OCI-LY1 (cell line): Measurements from ENCODE around the gene LGSN.

Experiments used
- H2AFZ ChIP-seq: fragments of 200-600 bp; sonication (generic), shearing (Covaris generic); 2 replicates; pipeline ENCODE4 v1.6.0; 2014; ENCODE audit warnings: antibody characterized with exemption, mild to moderate bottlenecking, low read length
- H3F3A ChIP-seq: fragments of 200-600 bp; sonication (generic), shearing (Covaris generic); 2 replicates; pipeline ENCODE4 v1.6.0; 2014; ENCODE audit warnings: mild to moderate bottlenecking, antibody characterized with exemption, low read length, moderate library complexity; ENCODE audit not compliant: insufficient read depth
- H3K27ac ChIP-seq: fragments of 200-600 bp; sonication (generic); 2 replicates; pipeline ENCODE4 v1.5.1; 2014; ENCODE audit warnings: low read length, mixed run types, mild to moderate bottlenecking, low read depth; ENCODE audit not compliant: poor library complexity, severe bottlenecking
- H3K27me3 ChIP-seq: fragments of 200-600 bp; sonication (generic); 2 replicates; pipeline ENCODE4 v1.6.0; 2014; ENCODE audit warnings: antibody characterized with exemption, mild to moderate bottlenecking, low read length, moderate library complexity; ENCODE audit not compliant: insufficient read depth
- H3K36me3 ChIP-seq: fragments of 200-600 bp; sonication (generic); 2 replicates; pipeline ENCODE4 v1.6.1; 2014; ENCODE audit warnings: mild to moderate bottlenecking, antibody characterized with exemption, low read length, moderate library complexity, mixed read lengths; ENCODE audit not compliant: insufficient read depth
- H3K4me1 ChIP-seq: fragments of 200-600 bp; sonication (generic); 2 replicates; pipeline ENCODE4 v1.5.1; 2014; ENCODE audit warnings: mild to moderate bottlenecking, low read length, moderate library complexity; ENCODE audit not compliant: insufficient read depth, severe bottlenecking
- H3K4me2 ChIP-seq: fragments of 200-600 bp; sonication (generic), shearing (Covaris generic); 2 replicates; pipeline ENCODE4 v1.6.1; 2014; ENCODE audit warnings: low read length
- H3K4me3 ChIP-seq: fragments of 200-600 bp; sonication (generic); 2 replicates; pipeline ENCODE4 v1.5.1; 2014; ENCODE audit warnings: low read length, low read depth, mild to moderate bottlenecking, mixed read lengths; ENCODE audit not compliant: poor library complexity, severe bottlenecking
- H3K79me2 ChIP-seq: fragments of 200-600 bp; shearing (Covaris generic); 2 replicates; pipeline ENCODE4 v1.6.1; 2016; ENCODE audit warnings: mixed run types, low read length, mixed read lengths; ENCODE audit not compliant: insufficient read depth
- H3K9ac ChIP-seq: fragments of 200-600 bp; sonication (generic), shearing (Covaris generic); 2 replicates; pipeline ENCODE4 v1.6.1; 2014; ENCODE audit warnings: mild to moderate bottlenecking, low read length, mixed read lengths
- H3K9me2 ChIP-seq: fragments of 200-600 bp; sonication (generic), shearing (Covaris generic); 2 replicates; pipeline ENCODE4 v1.6.1; 2014; ENCODE audit warnings: low read depth, mild to moderate bottlenecking, low read length, mixed read lengths
- H3K9me3 ChIP-seq: fragments of 200-600 bp; shearing (Covaris generic); 2 replicates; pipeline ENCODE4 v1.6.1; 2014; ENCODE audit warnings: low read length, mixed read lengths
- H4K20me1 ChIP-seq: fragments of 200-600 bp; sonication (generic), shearing (Covaris generic); 2 replicates; pipeline ENCODE4 v1.6.0; 2016; ENCODE audit warnings: mild to moderate bottlenecking, low read length; ENCODE audit not compliant: insufficient read depth
- EZH2 ChIP-seq: fragments of 200-600 bp; sonication (generic), shearing (Covaris generic); IDR thresholded peaks from 2 replicates; pipeline ENCODE4 v1.8.0; 2017; ENCODE audit warnings: borderline replicate concordance, mixed run types, mild to moderate bottlenecking, antibody characterized with exemption, low read length, moderate library complexity, mixed read lengths
- TF ChIP-seq, protein P1 (sequence below): fragments of 200-600 bp; sonication (generic), shearing (Covaris generic); IDR thresholded peaks from 2 replicates; pipeline ENCODE4 v1.5.1; 2017; ENCODE audit warnings: mild to moderate bottlenecking, antibody characterized with exemption, low read length, moderate library complexity, mixed read lengths

The LGSN gene

DNA sequence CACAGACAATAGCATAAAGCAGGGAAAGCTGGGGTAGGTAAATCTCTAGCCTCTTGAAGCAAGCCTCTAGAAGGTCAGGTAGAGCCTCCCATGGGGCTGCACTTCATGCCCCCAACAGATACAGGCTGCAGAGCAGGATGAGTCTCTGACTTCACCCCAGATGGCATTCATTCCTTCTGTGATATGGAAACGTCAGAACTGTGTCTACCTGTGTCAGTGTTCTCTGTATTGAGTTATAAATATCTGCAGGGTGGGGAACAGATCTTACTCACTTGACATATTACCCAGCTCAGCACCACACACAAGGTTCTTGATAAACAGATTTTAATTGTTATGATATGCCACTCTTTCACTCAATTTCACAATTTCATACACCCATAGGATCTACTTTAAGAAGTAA, 2.1 kb downstream of the LGSN start:
- no peak overlapping the region for H3K4me2 ChIP-seq
- no peaks in the 10 kb centered on the region for H4K20me1 ChIP-seq
- H3K27ac ChIP-seq = no peak overlapping the region
- H3F3A ChIP-seq = no peaks in the 10 kb centered on the region
- H3K4me3 ChIP-seq = no peak overlapping the region
- H3K4me1 ChIP-seq = no peaks in the 10 kb centered on the region
- H2AFZ ChIP-seq = no peak overlapping the region
- no peak overlapping the region for H3K9ac ChIP-seq
- no peaks in the 10 kb centered on the region for H3K79me2 ChIP-seq
- H3K27me3 ChIP-seq = no peaks in the 10 kb centered on the region
- no peaks in the 10 kb centered on the region for H3K9me2 ChIP-seq
- H3K36me3 ChIP-seq = no peaks in the 10 kb centered on the region
- TF ChIP-seq EZH2 = no peak
- TF ChIP-seq, protein P1, sequence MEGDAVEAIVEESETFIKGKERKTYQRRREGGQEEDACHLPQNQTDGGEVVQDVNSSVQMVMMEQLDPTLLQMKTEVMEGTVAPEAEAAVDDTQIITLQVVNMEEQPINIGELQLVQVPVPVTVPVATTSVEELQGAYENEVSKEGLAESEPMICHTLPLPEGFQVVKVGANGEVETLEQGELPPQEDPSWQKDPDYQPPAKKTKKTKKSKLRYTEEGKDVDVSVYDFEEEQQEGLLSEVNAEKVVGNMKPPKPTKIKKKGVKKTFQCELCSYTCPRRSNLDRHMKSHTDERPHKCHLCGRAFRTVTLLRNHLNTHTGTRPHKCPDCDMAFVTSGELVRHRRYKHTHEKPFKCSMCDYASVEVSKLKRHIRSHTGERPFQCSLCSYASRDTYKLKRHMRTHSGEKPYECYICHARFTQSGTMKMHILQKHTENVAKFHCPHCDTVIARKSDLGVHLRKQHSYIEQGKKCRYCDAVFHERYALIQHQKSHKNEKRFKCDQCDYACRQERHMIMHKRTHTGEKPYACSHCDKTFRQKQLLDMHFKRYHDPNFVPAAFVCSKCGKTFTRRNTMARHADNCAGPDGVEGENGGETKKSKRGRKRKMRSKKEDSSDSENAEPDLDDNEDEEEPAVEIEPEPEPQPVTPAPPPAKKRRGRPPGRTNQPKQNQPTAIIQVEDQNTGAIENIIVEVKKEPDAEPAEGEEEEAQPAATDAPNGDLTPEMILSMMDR = no peak
- no peaks in the 10 kb centered on the region for H3K9me3 ChIP-seq

DNA sequence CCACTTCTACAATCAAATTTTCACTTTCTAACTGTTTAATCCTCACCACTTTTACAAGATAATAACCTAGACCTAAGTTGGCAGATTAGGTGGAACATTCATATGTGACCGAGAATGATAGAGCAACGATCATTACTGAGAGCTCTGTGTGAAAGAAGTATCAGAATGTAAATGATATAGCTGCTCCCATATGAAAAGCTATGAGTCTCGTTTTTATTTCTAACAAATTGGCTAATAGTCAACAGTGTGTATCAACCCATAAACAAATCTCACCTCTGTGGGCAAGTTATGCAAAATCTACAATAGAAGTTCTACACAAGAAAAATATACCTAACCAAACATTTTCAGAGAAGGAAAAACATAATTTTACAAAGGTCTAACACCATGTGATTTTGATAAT, 3.7 kb downstream of the LGSN start:
- H3K36me3 ChIP-seq = no peaks in the 10 kb centered on the region
- H3K4me1 ChIP-seq = no peaks in the 10 kb centered on the region
- TF ChIP-seq EZH2 = no peak
- TF ChIP-seq, protein P1 = no peak

DNA sequence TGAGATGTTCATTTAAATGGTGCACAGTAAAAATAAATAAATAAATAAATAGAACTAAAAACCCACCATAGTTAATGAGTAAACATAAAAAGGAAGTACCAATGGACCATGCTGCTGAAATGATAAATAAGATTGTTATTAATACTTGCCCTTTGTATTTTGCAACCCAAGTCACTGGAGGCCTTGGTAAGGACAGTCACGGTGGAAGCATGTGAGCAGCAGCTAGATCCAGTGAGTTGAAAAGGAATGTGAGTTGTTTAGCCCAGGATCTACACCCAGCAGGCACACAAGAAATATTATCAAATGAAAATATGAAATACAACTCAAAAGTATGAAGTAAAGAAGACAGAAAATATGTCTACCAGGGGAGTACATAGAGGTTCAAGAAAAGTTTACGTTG, 6.7 kb downstream of the LGSN start:
- Histone ChIP-seq H4K20me1 (no peaks in the 10 kb centered on the region), H3K27me3 (no peaks in the 10 kb centered on the region), H3K9me3 (no peaks in the 10 kb centered on the region), H3K4me3 (no peak overlapping the region), H3K9ac (no peak overlapping the region), H3F3A (no peaks in the 10 kb centered on the region), H3K4me1 (no peaks in the 10 kb centered on the region), H2AFZ (no peak overlapping the region), H3K36me3 (no peaks in the 10 kb centered on the region), H3K79me2 (no peaks in the 10 kb centered on the region), H3K27ac (no peak overlapping the region), H3K9me2 (no peaks in the 10 kb centered on the region), H3K4me2 (no peak overlapping the region)
- no peak for TF ChIP-seq EZH2
- TF ChIP-seq, protein P1 = no peak

More for the DNA sequence above, 3.7 kb downstream of the LGSN start:
- H3K9ac ChIP-seq = no peak overlapping the region
- no peak overlapping the region for H3K4me2 ChIP-seq
- H3K27me3 ChIP-seq = no peaks in the 10 kb centered on the region
- no peaks in the 10 kb centered on the region for H4K20me1 ChIP-seq
- H3F3A ChIP-seq = no peaks in the 10 kb centered on the region
- no peaks in the 10 kb centered on the region for H3K9me2 ChIP-seq
- no peak overlapping the region for H3K27ac ChIP-seq
- no peak overlapping the region for H3K4me3 ChIP-seq
- H3K9me3 ChIP-seq = no peaks in the 10 kb centered on the region
- H3K79me2 ChIP-seq = no peaks in the 10 kb centered on the region
- no peak overlapping the region for H2AFZ ChIP-seq
